GM12872 (cell line): ENCODE data around the gene MAPK8IP2.

Source experiments
- TF ChIP-seq, protein P1 (sequence below): IDR thresholded peaks from 3 replicates; pipeline ENCODE4 v1.5.1; 2011; ENCODE audit warnings: low read depth, mild to moderate bottlenecking, low read length, moderate library complexity; ENCODE audit not compliant: insufficient read depth

MAPK8IP2 gene

DNA sequence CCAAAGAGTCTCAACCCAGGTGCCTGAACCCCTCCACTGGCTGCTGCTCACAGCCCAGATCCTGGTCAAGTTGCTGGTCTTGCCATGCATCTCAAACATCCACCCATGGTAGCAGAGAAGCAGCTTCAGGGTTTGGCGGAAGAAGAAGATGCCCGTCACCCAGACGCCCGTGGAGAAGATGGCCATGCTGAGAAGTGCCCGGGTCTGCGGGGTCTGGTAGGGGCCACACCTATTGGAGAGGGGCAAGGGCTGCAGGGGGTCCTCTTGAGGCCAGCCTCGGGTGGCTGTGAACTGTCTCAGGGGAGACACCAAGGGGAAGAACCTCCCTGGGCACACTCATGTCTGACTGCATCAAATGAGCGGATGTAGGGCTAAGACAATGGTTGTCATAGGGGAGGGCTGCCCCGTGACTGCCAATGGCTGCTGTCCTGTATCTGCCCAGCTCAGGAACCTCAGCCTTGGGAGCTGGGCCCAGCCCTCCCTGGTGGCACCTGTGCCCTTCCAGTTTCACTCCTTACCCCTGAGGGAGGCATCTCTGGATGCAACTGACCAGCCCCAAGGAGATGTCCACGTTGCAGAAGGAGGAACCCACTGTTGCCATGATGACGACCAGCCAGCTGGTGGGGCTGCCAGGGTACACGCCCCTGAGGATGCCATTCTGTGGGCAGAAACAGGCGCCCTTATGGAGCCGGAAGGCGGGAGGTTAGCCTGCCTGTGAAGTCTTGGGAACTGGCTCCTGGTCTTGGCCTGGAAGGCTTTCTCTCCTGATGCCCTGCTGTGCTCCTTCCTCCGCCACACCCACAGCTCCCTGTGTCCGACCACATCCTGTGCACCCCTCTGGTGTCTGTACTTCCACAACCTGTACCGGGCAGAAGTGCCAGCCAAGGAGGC lies 23.5 kb upstream of the MAPK8IP2 start:
- TF ChIP-seq, protein P1, sequence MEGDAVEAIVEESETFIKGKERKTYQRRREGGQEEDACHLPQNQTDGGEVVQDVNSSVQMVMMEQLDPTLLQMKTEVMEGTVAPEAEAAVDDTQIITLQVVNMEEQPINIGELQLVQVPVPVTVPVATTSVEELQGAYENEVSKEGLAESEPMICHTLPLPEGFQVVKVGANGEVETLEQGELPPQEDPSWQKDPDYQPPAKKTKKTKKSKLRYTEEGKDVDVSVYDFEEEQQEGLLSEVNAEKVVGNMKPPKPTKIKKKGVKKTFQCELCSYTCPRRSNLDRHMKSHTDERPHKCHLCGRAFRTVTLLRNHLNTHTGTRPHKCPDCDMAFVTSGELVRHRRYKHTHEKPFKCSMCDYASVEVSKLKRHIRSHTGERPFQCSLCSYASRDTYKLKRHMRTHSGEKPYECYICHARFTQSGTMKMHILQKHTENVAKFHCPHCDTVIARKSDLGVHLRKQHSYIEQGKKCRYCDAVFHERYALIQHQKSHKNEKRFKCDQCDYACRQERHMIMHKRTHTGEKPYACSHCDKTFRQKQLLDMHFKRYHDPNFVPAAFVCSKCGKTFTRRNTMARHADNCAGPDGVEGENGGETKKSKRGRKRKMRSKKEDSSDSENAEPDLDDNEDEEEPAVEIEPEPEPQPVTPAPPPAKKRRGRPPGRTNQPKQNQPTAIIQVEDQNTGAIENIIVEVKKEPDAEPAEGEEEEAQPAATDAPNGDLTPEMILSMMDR, result no peak

DNA sequence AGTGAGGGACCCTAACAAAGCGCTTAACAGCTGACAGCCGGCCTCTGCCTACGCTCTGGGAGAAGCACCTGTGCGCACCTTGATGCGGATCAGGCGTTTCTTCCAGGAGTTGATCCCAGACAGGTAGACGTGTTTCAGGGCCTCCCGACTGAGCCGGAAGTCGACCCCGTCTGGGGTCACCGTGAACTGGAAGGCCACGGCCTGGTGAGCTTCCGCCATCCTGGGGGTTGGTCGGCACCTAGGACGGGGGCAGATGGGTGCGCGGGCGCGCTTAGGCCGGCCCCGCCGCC lies 23.0 kb upstream of the MAPK8IP2 start:
- TF ChIP-seq, protein P1, result no peak

GRCh38 chr22:50577987-50578775 lies 22.4 kb upstream of the MAPK8IP2 start, which contains the start of gene CPT1B:
Gene CPT1B (minus strand): TSS chr22:50578427. CDS start chr22:50577915, 512 bp downstream.
- TF ChIP-seq, protein P1, result no peak

GRCh38 chr22:50578776-50579310 lies 21.8 kb upstream of the MAPK8IP2 start:
- TF ChIP-seq, protein P1, result no peak

DNA sequence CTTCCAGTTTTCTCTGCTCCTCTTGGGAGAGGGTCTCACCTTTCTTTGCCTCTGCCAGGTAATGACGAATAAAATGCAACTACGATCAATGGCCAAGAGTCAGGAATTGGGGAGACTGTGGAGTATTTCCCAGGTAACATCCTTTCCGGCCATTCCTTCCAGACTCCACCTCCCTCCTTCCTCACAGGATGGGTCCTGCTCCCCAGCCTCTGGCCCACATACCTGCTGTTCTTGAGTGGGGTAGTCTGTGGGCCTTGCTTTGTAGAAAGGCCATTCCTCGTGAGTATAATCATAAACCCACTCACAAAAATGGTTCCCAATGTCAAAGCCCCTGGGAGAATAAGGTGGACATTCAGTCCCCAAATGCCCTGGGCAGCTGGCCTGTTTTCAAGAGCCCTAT lies 20.8 kb upstream of the MAPK8IP2 start:
- TF ChIP-seq, protein P1, result no peak

GRCh38 chr22:50581031-50581949 lies 19.3 kb upstream of the MAPK8IP2 start:
- TF ChIP-seq, protein P1, result no peak
